ENCODE results near the gene PRDM15.

The PRDM15 gene

DNA sequence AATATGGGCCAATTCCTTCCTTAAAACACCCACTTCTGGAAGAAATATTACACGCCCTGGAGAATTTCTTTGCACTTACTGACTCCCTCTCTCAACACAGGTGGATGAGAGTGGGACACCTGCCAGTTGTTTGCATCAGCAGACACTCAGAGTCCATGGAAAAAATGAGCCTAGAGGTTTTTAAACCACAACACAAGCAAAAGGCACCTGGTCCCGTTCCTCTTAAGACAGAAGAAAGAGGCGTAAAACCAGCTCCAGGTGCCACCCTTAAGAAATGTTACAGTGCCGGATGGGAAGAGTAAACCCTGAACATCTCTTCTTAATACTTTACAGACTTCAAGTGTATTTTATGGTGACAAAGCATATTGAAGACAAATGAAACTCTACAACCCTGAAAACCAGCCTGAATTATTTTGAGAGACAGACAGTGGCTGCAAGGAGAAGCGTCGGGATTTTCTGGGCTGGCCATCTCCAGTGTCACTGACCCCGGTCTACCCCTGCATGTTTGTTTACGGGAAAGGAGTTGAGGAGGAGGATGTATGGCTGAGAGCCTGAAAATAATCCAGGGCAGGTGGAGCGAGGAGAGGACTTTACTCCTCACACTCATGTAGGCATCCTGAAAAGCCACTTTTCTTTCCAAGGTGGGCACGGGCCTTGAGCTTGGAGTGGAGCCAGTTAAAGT lies 104.5 kb downstream of the PRDM15 start:
- no peak for DNase-seq (ENCODE audit: extremely low spot score, insufficient read length, low read depth)
- FAIRE-seq = no peak

DNA sequence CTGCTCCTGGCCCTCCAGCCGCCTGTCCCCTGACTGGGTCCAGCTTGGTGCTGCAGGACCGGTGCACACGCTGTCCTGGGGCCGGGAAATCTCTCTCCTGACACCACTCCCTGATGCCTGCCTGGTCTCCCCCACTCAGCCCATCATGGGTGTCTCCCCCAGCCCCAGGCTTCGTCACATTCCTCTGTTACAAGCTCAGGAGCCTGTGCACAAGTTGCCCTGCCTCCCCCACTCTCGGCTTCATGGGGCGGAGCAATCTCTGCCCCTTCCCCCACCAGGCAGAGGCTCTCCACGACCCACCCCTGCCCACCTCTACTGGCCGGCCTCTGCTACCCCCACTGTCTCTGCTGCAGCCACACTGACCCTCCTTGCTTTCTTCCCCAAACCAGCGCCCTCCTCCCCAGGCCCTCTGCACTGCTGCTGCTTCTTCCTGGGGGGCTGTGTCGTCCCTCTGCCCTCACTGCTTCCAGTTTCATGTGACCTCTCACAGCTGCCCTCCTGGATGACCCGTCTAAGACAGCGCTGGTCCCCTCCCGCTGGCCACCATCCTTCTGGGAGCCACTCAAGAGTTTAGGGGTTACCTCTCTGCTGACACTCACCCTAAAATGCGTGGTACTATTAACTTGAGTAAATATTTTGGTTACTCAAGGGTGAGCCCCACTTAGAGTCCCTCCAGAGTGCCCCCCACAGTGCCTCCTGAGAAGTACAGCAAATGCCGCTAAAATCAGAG lies 106.6 kb downstream of the PRDM15 start:
- DNase-seq (ENCODE audit: extremely low spot score, insufficient read length, low read depth) = no peak
- no peak for FAIRE-seq

DNA sequence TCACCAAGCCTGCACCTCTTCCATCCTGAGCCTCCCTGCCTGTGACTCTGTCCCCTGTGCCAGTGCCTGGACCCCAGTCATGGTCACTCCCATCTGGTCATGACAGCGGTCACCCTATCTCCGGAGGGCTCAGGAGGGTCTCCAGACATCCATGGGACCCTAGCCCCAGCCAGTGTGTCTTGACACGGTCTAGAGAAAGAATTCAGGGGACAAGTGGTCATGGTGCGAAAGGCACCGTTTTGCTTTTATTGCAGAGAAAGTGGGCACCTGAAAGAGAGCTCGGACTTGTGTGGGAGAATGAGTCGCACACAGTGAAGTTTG lies 107.6 kb downstream of the PRDM15 start:
- FAIRE-seq (no peak), DNase-seq (ENCODE audit: extremely low spot score, insufficient read length, low read depth) (no peak)

GRCh38 chr21:41770901-41771624 lies 108.1 kb downstream of the PRDM15 start:
- DNase-seq (ENCODE audit: extremely low spot score, insufficient read length, low read depth) = no peak
- no peak for FAIRE-seq

- DNase-seq (ENCODE audit: extremely low spot score, insufficient read length, low read depth) = no peak
- no peak for FAIRE-seq
Measured at GRCh38 chr21:41769933-41770332, 109.2 kb downstream of the PRDM15 start.

- no peak for DNase-seq (ENCODE audit: extremely low spot score, insufficient read length, low read depth)
- FAIRE-seq = no peak
Measured at GRCh38 chr21:41769521-41769920, 109.6 kb downstream of the PRDM15 start.

- DNase-seq (ENCODE audit: extremely low spot score, insufficient read length, low read depth) (no peak), FAIRE-seq (no peak)
Measured at GRCh38 chr21:41769111-41769510, 110.0 kb downstream of the PRDM15 start.

GRCh38 chr21:41768437-41769042 lies 110.6 kb downstream of the PRDM15 start:
- DNase-seq (ENCODE audit: extremely low spot score, insufficient read length, low read depth) (no peak), FAIRE-seq (no peak)

- no peak for FAIRE-seq
- DNase-seq (ENCODE audit: extremely low spot score, insufficient read length, low read depth) = no peak
Measured at GRCh38 chr21:41767606-41768436, 111.3 kb downstream of the PRDM15 start.

- peak; percentile 45 for FAIRE-seq
- peak; percentile 29 for DNase-seq (ENCODE audit: extremely low spot score, insufficient read length, low read depth)
Measured at GRCh38 chr21:41766883-41767605, 112.1 kb downstream of the PRDM15 start, which contains the start of gene RIPK4. Gene RIPK4, minus strand, starts transcription at chr21:41767052. Its CDS starts 11 bp downstream, at chr21:41767041.

- FAIRE-seq = no peak
- no peak for DNase-seq (ENCODE audit: extremely low spot score, insufficient read length, low read depth)
Measured at GRCh38 chr21:41765973-41766882, 112.9 kb downstream of the PRDM15 start.

DNA sequence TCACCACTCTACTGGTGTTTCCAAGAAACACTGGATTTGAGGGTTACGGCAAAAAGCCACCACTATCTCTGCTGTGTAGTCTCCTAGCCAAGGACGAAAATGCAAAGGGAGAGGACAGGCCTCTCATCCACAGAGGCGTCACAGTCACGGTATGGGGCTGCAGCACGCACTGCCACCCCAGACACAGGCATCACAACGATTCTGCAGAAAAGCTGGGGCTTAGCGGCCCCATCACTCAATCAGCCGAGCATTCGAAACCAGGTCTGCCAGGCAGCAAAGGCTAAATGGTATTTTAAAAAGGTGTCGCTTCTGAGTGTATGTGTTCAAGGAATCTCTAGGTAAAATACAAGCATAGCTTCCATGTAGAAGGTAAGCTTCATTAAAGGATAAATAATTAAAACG lies 113.7 kb downstream of the PRDM15 start:
- no peak for FAIRE-seq
- no peak for DNase-seq (ENCODE audit: extremely low spot score, insufficient read length, low read depth)

DNA sequence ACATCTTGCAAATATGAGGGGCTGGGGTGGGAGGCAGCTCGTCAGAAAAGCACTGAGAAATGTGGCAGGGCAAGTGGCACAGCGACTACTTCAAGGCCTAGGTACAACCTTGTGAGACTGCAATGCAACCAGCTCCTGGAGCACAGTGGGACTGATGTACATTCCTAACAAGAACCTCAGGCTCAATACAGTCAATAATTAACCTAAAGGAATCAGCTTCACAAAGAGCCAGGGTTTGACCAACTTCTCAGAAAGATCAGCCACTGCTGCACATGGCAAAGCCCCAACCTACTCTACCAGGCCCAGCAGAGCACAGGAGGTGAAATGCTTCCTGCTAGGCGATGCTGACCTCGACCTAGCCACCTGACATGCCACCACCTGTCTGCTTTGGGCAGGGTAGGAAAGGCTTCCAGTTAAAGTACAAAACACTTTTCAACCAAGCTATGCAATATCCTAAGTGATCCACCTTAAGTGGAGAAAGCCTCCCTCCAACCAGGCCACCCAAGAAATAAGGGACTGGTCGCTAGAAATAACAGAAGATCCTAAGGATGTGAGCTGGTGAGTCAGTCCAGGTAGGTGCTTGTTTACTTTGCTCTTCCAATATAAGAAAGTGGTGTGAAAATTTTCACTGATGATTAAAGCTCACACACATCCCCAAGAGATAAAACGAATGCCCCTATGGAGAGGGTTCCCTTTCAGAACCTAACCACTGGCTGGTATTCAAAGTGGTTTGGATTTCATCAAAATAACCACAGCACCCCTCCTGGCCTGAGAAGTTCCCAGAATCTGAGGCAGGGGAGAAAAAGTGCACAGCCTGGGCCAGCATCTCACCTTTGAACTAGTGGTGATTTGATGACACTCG lies 114.4 kb downstream of the PRDM15 start:
- FAIRE-seq = no peak
- no peak for DNase-seq (ENCODE audit: extremely low spot score, insufficient read length, low read depth)

GRCh38 chr21:41763996-41764395 lies 115.1 kb downstream of the PRDM15 start:
- no peak for DNase-seq (ENCODE audit: extremely low spot score, insufficient read length, low read depth)
- FAIRE-seq = no peak

DNA sequence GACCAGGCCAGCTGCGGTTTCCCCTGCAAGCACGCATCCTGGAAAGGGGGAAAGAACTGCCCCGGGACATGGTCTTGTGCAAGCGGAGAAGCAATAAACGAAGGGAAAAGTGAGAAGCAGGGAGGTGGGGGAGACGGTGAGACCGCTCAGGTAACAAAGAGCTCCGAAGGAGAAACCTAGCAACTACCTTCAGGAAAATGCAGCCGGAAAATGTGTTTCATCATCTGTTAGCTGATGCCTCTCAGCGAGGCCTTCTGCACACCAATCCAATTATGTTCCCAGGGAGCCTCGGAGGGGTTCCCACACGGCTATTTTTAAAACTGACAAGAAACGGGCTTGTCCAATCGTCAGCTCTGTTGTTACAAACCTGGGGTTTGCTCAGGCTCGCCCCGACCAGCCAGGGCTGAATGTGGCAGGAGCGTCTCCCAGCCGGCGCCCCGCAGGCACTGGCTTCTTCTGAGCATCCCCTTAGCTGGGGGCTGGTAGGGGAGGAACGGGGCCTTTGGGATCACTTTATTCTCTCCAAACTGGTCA lies 115.7 kb downstream of the PRDM15 start:
- FAIRE-seq (no peak), DNase-seq (ENCODE audit: extremely low spot score, insufficient read length, low read depth) (no peak)

DNA sequence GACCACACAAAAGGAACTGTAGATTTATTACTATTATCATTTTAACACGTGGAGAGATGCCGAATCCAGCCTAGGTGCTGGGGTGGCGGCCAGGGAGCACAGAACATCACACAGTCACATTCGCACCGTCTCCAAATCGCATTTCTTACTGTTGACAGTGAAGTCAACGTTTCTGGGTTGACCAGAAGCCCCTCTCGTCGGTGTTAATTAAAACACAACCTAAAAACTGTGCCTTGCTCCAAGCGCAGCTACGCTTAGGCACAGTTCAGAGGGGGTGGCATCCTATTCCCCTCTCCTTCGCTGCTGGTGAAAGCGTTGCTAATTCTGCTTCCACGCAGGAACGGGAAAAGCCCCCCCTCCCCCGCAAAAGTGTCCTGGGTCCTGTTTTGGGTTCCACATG lies 116.4 kb downstream of the PRDM15 start:
- FAIRE-seq (no peak), DNase-seq (ENCODE audit: extremely low spot score, insufficient read length, low read depth) (no peak)
